ENCODE data around the gene NEURL1B. TPM values are rescaled to one million over a fixed set of nuclear protein-coding genes. Genes with fewer than 3 reads are reported as not detected.

Gene NEURL1B
- total and polyA plus RNA-seq, 11 donors, result 11.8 to 47.1 (median 25.8) TPM

GRCh38 chr5:172690258-172691075 is 49.4 kb downstream of the NEURL1B start:
- peaks cover 5 to 97% (median 88%) of the 10 kb centered on the region in 12 donors for H3K4me1 ChIP-seq
- peak in 2 of 5 donors; percentile 55 to 61 for DNase-seq
- 60 to 77% (median 75%) methylated on average over 23 to 24 of the region's 24 CpGs for WGBS, 4 donors
- no peaks in the 10 kb centered on the region for H3K9me3 ChIP-seq
- intact Hi-C loops (cut with DNase I), result loop anchor here in 7 of 10 donors (5.0 to 10.0 kb wide), 7 partner anchors 33 to 586 kb away; partner anchors contain the start of gene NEURL1B (in 3 of the 7)
- H3K27ac ChIP-seq, result peak overlapping the region in 10 of 12 donors; percentile 9 to 89 (median 74)
- no peak overlapping the region for H3K4me3 ChIP-seq
- ATAC-seq, result no peak
- no peaks in the 10 kb centered on the region for H3K27me3 ChIP-seq
- peaks cover 0 to 52% (median 32%) of the 10 kb centered on the region in 9 donors for H3K36me3 ChIP-seq
- TF ChIP-seq CTCF (IDR thresholded peaks at IDR 0.05), result no peak
- TF ChIP-seq POLR2A (IDR thresholded peaks at IDR 0.05), result no peak

- no peaks in the 10 kb centered on the region for H3K9me3 ChIP-seq
- no peak for TF ChIP-seq POLR2A (IDR thresholded peaks at IDR 0.05)
- TF ChIP-seq CTCF (IDR thresholded peaks at IDR 0.05), result no peak
- no peaks in the 10 kb centered on the region for H3K27me3 ChIP-seq
- H3K4me3 ChIP-seq, result no peak overlapping the region
- intact Hi-C loops (cut with DNase I), result loop anchor here in 7 of 10 donors (5.0 to 10.0 kb wide), 7 partner anchors 35 to 587 kb away; partner anchors contain the start of gene NEURL1B (in 3 of the 7)
- peaks cover 7 to 99% (median 92%) of the 10 kb centered on the region in 12 donors for H3K4me1 ChIP-seq
- DNase-seq (no peak), ATAC-seq (no peak)
- H3K36me3 ChIP-seq, result peaks cover 0 to 38% (median 17%) of the 10 kb centered on the region in 9 donors
- WGBS, 4 donors, result 64 to 85% (median 72%) methylated on average over 2 to 7 of the region's 7 CpGs
- peak overlapping the region in 11 of 12 donors; percentile 83 to 94 (median 89) for H3K27ac ChIP-seq
These were observed 50.8 kb downstream of the NEURL1B start for GRCh38 chr5:172691886-172692285.

GRCh38 chr5:172692451-172692850 is 51.4 kb downstream of the NEURL1B start:
- H3K4me3 ChIP-seq, result no peak overlapping the region
- TF ChIP-seq CTCF (IDR thresholded peaks at IDR 0.05) (no peak), POLR2A (IDR thresholded peaks at IDR 0.05) (no peak)
- peaks cover 0 to 33% (median 13%) of the 10 kb centered on the region in 9 donors for H3K36me3 ChIP-seq
- peaks cover 7 to 99% (median 93%) of the 10 kb centered on the region in 12 donors for H3K4me1 ChIP-seq
- DNase-seq (no peak), ATAC-seq (no peak)
- H3K9me3 ChIP-seq, result no peaks in the 10 kb centered on the region
- intact Hi-C loops (cut with DNase I), result loop anchor here in 7 of 10 donors (5.0 to 10.0 kb wide), 7 partner anchors 35 to 588 kb away; partner anchors contain the start of gene NEURL1B (in 3 of the 7)
- no peaks in the 10 kb centered on the region for H3K27me3 ChIP-seq
- WGBS, 4 donors, result 59 to 71% (median 66%) methylated on average over 6 of the region's 6 CpGs
- peak overlapping the region; percentile 81 to 94 (median 89) for H3K27ac ChIP-seq

- Histone ChIP-seq H3K9me3 (no peaks in the 10 kb centered on the region), H3K27me3 (no peaks in the 10 kb centered on the region), H3K4me3 (no peak overlapping the region), H3K27ac (peak overlapping the region; percentile 81 to 94 (median 89)), H3K4me1 (peaks cover 7 to 98% (median 90%) of the 10 kb centered on the region in 12 donors), H3K36me3 (peaks cover 0 to 27% (median 8%) of the 10 kb centered on the region in 9 donors)
- peak in 2 of 5 donors; percentile 59 to 69 for DNase-seq
- intact Hi-C loops (cut with DNase I), result loop anchor here in 7 of 10 donors (5.0 to 10.0 kb wide), 7 partner anchors 36 to 588 kb away; partner anchors contain the start of gene NEURL1B (in 3 of the 7)
- 8 to 15% (median 9%) methylated on average over 2 of the region's 2 CpGs for WGBS, 4 donors
- TF ChIP-seq CTCF (IDR thresholded peaks at IDR 0.05) (no peak), POLR2A (IDR thresholded peaks at IDR 0.05) (no peak)
- peak in 3 of 4 donors; percentile 2 to 22 (median 16) for ATAC-seq
These were observed 51.9 kb downstream of the NEURL1B start for GRCh38 chr5:172692981-172693380.

Measured in heart left ventricle (tissue), 16 donors.